GM21367 (cell line): Measurements from ENCODE around the gene ZMYM1.
A peak's percentile ranks its signal among the peaks of the same experiment; 100 is the strongest.
"Not testable (repeated sequence)": the region's sequence is repeated elsewhere in the genome, so short reads cannot be mapped to it uniquely, and the experiment has no call there.

Experiments used
- ATAC-seq: cut with Tn5 transposase; IDR thresholded peaks from one replicate; pipeline ENCODE4 v1.9.1; 2021; ENCODE audit not compliant: unreplicated experiment

The ZMYM1 gene

DNA sequence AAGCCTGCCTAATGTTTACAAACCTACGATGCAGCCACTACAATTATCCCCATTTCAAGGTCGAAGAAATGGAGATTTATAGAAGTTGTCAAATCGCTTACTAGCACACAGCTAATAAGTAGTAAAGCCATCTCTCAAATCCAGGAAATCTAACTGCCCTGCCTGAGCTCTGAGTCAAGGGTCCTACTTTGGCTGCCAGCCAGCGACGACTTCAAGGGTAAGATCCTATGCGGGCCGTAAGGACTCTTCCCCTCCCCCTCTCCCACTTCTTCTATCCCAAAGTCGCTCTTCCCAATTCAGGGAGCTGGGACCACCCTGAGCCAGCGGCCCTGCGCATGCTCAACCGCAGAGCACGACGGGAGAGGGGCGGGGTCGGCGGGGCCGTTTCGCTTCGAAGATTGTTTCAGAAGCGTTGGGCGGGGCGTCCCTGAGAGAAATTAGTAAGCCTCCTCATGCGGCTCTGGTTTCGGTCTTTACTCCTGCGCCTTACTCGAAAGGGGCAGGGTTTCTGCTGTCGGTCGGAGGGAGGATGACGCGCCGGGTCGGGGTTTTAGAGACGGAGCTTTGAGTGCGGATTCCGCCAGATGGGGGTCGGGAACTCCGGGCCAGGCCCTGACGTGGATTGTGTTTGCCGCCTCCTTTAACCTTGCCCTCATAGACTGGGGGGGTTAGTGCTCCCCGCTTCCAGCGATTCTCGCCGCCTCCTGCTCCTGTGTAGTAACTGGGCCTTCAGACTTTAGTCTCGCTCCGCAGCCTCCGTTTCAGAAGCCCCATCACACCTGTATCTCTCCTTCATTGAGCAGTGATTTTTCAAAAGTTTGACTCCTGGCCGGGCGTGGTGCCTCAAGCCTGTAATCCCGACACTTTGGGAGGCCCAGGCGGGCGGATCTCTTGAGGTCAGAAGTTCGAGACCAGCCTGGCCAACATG, at the start of gene ZMYM1:
ZMYM1 (plus strand) TSS at position 383 of the 928 bp plus-strand sequence. CDS start 14,603 bp downstream, outside the sequence.
- peak; percentile 84 for ATAC-seq

DNA sequence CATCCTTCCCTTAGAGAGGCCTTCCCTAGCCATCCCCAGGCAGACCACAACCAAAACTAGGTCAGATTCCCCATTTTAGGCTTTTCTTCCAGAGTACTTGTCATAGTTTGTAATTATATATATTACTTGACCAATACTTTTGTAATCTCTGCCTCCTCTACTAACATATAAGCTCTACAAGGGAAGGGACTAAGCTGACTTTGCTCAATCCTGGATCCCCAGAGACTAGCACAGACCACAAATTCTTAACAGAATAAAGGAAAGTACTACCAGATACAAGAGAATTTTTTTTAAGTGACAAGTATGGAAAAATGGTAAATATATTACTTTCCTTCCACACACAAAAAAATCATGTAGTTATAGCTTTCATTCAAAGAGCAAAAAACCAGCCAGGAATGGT, 49.4 kb upstream of the ZMYM1 start:
- ATAC-seq, result no peak

DNA sequence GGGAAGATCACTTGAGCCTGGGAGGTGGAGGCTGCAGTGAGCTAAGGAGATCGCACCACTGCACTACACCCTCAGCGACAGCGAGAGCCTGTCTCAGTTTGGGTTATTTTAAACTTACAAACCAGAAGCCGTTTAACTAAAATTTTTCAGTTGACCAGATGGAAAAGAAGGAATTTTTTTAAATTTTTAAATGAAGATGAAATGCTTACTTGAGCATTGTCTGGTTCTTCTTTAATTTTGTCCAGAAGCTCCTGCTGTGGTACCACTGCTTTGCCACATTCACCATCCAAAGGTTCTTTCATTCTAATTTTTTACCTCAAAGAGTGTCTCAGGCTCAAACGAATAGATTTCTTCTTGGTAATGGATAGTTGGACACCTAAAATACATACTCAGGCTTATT, 48.8 kb upstream of the ZMYM1 start:
- no peak for ATAC-seq

DNA sequence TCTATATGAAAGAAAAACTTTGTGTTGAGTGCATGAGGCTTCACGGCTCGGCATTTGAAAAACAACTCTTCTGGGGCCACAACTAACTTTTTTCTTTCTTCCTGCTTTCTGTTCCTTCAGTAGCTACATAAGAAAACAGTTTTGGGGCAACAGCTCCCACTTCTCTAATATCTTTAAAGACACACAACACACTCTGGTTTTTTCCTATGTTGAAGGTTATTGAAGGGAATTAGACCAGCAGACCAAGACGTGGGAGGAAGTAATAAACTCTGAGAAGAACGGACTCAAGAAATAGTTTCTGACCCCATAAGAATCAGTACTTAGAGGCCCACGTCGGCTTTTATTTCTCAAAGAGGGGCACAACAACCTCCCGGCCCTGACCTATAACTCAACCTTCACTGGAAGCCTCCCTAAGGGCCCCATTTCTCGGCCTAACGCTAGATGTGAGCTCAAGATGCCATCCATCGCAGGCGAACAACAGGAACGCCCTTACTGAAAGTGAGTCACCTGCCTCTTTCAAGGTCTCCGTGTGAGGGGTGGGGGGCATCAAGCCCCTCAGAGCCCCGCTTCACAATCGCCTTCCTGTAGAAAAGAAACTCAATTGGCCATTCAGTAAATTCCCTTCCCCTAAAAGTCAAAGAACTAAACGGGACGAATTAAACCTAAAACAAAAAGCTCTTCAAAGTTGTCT, 48.3 kb upstream of the ZMYM1 start:
- no peak for ATAC-seq

DNA sequence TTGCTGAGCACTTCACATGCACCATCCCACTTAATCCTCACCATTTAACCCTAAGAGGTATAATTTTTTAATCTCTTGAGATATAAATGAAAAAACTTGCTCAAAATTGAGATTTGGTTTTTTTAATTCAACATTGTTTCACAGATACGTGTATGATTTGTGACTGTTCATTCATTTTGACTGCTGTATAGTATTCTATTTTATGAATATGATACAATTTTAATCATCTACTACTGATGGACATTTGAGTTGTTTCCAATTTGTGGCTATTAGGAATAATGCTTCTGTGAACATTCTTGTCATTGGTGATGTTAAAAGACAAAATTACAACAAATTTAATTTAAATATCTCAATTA, 46.8 kb upstream of the ZMYM1 start:
- no peak for ATAC-seq

DNA sequence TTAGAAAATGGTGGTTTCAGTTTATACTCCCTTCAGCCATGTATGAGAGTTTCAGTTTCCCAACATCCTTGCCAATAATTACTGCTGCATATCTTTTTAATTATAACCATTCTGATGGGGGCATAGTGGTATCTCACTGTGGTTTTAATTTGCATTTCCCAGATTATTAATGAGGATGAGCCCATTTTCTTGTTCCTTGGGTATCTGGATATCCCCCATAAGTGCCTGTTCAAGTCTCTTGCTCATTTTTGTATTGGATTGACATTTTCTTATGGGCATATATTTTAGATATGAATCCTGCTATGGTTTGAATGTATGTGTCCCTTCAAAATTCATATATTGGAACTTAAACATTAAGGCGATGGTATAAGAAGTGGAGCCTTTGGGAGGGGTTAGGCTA, 45.8 kb upstream of the ZMYM1 start:
- ATAC-seq, result no peak

DNA sequence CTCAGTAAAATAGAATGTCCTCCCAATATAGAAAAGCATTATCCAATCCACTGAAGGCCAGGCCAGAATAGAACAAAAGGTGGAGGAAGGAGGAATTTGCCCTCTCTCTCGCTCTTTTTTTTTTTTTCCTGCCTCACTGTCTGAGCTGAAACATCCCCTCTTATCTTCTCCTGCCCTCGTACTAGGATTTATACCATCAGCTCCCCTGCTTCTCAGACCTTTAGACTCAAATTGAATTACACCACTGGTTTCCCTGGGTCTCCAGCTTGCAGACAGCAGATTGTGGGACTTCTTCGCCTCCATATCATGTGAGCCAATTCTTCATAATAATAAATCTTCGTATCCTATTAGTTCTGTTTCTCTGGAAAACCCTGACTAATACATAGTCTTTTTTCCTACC, 42.6 kb upstream of the ZMYM1 start:
- ATAC-seq, result no peak

DNA sequence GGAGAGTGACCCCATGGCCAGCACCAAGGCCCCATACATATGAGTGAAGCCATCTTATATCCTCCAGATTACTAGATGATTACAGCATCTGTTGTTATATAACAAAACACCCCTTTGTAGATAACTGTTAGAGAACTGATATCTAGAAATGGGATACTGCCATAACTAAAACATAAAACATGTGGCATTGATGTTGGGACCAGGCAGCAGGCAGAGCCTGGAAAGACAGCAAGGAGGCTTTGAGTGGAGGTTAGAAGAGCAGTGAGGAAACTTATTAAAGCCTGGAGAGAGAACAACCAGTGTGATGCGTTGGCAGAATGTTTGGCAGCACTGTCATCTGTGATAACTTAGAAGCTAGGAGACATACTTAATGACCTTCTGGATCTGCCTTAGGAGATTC, 42.0 kb upstream of the ZMYM1 start:
- ATAC-seq, result no peak

DNA sequence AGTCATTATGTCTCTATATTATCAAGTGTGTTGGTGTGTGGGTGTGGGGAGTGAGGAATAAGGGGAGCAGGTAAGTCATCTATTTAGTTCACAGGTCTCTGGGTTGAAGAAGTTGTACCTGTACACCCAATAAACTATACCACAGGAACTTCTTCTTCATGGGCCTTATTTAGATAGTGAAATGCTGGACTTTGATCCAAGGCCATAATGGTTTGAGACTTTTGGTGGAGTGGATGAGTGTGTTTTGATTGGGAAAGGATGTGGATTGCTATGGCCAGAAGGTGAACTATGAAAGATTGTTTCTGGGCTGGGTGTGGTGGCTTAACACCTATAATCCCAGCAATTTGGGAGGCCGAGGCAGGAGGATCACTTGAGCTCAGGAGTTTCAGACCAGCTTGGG, 40.5 kb upstream of the ZMYM1 start:
- no peak for ATAC-seq

DNA sequence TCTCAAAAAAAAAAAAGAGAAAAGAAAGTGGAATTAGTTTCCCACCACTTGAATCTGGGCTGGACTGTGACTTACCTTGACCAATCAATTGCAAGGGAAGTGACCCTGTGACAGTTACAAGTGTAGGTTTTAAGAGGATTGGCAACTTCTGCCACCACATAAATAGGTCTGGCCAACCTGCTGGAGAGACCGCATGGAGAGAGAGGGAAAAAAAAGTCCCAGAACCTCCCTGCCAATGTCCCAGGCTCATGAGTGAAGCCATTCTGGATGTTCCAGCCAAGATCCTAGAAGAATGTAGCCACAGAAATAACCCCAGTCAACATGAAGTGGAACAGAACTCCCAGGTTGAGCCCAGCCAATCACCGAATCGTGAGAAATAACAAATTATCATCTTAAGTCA, 35.7 kb upstream of the ZMYM1 start:
- ATAC-seq, result no peak

DNA sequence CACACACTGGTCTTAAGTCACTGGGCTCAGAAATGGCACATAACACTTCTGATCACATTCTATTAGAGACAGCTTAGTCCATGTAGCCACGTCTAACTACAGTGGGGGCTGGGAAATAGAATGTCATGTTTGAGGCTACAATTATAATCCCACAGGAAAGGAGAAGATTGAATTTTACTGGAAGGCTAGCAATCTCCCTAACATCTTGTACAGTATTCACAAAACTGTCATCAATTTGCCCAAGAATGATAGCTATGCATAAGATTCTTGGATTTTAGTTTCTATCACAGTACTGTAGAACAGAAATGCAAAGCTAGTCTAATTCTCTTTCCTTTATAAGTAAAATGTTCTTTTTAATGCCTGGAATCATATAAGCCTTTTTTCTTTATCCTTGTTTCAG, 34.8 kb upstream of the ZMYM1 start:
- no peak for ATAC-seq

DNA sequence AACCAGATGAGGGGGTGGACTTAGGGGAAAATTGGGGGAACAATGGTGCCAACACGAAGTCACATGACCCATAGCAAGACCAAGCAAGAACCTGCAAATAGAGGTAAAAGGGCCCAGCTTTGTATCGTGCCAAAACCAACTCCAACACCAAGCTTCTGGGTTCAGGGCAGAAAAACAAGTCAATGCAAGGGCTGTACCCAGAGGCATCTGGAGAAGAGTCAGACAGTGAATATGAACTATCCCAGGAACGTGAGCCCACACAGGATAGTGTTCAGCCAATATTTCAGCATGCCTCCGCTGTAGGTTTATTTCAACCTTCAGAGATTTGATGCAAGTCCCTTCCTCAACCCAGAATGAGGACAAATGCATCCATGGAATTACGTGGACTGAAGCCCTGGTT, 32.5 kb upstream of the ZMYM1 start:
- no peak for ATAC-seq

DNA sequence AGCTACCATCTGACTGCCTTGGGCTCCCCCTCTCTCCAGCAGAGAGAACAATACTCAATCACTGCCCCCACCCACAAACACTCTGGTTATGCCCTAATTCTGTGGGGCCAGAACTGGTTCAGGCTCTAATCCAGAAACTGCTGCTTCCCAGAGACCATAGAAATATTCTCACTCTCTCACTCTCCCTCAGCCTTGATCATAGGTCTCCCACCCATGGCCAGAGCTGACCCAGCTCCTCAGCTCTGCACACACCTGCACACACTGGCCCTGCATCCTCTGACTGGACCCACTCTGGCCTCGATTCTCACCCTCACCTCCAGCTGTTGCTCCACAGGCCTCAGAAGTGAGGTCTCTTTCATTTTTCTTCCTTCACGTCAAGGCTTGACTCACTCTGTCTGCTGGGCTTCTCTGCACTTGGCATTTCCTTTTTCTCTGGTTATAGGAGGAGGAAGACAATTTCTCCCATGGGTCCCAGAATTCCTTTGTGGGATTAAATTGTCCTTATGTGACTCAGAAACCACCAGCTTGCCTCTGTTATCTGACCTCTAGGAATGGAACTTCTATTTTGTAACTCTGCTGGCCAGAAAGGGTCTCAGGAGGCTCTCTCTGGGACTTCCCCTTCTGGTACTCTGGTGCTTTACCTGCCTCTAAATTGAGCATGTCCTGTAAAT, 31.9 kb upstream of the ZMYM1 start:
- ATAC-seq, result no peak

DNA sequence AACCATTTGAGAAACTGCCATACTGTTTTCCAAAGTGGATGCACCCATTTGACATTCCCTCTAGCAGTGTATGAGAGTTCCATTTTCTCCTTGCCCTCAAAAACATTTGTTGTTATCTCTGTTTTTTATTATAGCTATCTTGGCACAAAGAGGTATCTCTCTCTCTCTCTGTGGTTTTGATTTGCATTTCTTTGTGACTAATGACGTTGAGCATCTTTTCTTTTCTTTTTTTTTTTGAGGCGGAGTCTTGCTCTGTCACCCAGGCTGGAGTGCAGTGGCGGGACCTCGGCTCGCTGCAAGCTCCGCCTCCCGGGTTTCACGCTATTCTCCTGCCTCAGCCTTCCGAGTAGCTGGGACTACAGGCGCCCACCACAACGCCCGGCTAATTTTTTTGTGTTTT, 30.1 kb upstream of the ZMYM1 start:
- ATAC-seq, result no peak

DNA sequence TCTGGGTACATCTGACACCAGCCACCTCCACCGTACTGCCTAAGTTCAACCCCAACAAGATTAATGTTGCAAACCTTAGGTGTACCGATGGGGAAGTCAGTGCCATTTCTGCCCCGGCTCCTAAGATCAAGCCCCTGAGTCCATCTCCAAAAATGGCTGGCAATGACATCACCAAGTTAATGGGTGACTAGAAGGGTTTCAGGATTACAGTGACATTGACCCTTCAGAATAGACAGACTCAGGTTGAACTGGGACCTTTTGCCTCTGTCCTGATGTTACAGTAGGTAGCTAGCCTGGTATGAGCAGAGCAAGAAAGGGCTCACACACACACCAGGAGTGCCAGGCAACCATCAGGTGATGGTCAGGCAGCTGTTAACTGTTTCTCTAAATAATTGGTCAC, 25.8 kb upstream of the ZMYM1 start:
- ATAC-seq, result no peak

DNA sequence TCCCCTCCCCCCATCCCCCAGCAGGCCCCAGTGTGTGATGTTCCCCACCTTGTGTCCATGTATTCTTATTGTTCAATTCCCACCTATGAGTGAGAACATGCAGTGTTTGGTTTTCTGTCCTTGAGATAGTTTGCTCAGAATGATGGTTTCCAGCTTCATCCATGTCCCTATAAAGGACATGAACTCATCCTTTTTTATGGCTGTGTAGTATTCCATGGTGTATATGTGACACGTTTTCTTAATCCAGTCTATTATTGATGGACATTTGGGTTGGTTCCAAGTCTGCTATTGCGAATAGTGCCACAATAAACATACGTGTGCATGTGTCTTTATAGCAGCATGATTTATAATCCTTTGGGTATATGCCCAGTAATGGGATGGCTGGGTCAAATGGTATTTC, 24.9 kb upstream of the ZMYM1 start:
- ATAC-seq, result not testable (repeated sequence)

DNA sequence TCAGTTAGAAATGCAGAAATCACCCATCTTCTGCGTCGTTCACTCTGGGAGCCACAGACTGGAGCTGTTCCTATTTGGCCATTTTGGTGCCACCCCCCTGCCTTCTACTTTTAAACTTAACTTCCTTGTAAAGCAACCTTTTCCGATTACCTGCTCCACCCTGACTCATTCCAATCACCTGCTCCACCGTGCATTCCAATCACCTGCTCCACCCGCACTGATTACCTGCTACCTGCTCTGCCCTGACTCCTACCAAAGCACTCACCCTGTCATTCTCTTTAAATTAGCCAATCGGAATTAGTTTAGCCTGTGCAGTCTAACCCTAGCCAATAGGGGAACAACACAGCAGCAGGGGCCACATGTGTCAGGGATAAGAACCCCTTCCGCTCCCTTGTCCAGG, 20.9 kb upstream of the ZMYM1 start:
- not testable (repeated sequence) for ATAC-seq

DNA sequence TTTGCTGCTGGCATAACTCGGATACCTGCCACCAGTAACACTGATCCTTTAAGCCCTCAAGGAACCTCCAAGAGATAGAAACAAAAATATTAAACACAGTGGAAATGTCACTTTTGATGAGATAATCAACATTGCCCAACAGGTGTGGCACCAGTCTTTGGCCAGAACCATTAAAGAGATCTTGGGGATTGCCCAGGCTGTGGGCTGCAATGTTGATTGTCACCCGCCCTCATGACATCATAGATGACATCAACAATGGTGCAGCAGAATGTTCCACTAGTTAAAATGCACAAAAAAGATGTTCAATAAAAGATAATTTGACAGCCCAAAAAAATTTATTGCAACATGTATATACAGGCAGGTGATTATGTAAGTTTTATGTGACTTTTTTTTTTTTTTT, 20.2 kb upstream of the ZMYM1 start:
- ATAC-seq, result no peak

DNA sequence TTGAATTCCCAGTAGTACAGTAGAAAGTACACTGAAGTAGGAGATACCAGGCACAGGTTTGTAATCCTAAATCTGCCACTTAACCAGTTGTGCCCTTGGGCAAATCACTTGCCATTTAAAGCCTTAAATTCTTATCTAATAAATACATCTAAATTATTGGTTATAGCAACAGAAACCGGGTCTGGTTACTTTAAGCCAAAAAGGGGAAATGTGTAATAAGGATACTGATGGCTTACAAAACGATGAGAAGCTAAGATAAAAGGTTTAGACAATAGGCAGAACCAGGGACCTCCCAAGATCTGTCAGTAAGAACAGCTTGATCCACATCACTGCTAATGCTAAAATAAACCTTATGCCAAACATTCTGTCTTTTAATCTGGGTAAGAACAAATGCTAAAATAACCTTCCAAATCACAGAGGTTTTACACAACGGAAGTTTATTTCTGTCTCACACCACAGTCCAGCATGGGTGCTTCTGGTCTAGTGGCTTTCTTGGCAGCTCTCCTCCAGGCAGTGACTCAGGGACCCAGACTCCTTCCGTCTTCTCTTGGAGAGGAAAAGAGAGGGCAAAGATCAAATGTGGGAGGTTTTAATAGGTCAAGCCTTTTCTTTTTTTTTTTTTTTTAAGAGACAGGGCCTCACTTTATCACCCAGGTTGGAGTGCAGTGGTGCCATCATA, 16.5 kb upstream of the ZMYM1 start:
- no peak for ATAC-seq

DNA sequence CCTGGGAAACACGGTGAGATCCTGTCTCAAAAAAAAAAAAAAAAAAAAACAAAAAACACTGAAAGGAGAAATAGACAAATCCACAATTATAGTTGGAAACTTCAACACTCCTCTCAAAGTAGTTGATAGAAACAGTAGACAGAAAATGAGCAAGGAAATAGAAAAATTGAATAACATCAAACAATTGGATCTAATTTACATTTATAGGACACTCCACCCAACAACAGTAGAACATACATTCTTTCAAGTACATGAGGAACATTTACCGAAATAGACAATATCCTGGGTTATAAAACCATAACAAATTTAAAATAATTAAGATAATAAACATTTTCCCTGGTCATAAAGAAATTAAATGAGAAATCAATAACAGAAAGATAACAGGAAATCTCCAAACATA, 14.9 kb upstream of the ZMYM1 start:
- no peak for ATAC-seq

DNA sequence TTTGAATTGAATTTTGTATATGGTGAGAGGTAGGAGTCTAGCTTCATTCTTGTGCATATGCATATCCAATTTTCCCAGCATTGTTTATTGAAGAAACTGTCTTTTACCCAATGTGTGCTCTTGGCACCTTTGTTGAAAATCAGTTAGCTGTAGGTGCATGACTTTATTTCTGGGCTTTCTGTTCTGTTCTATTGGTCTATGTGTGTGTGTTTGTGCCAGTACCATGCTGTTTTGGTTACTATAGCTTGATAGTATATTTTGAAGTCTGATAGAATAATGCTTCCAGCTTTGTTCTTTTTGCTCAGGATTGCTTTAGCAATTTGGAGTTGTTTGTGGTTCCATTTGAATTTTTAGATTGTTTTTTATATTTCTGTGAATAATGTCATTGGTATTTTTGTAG, 9.4 kb upstream of the ZMYM1 start:
- no peak for ATAC-seq
